ENCODE data around the gene ZCCHC14.
"Not testable (repeated sequence)": the region's sequence is repeated elsewhere in the genome, so short reads cannot be mapped to it uniquely, and the experiment has no call there.

Gene ZCCHC14

DNA sequence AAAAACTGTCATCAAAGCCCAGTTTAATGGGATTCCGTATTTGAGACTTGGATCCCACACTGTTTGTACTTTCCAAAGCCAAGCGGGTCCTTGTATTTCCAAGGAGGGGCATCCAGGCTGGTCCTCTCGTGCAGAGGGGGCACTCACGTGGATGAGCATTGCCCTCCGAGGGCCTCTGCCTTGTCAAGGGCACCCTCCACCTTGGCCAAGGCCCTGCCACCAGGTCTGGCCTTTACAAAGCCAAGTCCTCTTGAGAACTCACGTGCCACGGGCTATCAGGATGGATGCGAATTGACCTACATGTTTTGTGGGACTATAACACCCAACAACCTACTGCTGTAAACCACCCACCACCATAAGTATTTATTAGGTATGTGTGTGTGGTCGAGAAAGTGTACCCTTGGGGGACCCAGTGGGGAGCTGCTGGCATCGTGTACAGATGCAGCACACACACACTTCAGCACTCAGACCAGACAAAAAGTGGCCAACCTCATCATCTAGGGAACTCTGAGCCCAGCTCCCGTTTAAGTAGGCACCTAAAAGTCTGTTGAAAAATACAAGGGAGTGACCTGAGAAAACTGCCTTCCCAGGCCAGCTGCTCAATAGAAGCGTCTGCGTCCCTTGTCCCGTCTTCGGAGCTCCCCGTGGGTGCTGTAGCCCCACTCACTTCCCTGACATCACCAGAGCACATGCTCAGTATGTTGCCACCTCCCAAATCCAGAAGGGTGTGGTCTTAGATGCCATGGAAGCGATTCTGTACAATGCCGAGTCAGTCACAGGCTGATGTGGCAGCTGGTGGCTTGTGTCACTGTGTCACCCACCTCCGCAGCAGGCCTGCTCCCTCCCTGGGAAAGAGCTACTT lies 87.8 kb downstream of the ZCCHC14 start:
- no peak for DNase-seq

DNA sequence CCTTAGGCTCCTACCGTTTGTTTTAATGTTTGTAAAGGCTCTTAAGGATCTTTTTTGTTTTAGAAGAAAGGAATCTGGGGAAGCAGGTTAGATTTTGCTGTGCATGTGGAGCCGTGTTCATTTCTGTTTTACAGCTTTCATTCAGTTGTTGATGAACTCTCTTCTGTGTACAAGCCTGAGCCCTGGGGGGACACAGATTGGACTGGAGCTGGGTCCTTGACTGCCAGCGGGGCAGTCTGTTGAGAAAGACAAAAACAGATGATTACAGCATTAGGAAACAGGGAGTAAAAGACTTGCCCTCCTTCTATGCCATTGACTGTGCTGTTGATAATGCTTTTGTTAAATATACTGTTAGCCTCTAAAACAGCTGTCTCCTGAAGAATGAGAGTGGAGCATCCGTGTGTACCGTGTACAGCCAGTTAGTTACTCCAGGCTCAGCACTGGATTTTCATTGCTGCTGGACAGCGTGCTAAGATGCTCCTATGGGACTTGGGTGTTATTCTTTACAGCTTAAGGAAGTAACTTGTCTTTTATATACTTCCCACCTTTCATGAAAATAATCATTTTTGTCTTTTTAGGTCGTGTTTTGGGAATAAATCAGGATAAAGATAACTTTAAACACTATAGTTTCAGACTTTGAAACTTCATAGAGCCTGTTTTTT lies 97.5 kb downstream of the ZCCHC14 start:
- DNase-seq: no peak

DNA sequence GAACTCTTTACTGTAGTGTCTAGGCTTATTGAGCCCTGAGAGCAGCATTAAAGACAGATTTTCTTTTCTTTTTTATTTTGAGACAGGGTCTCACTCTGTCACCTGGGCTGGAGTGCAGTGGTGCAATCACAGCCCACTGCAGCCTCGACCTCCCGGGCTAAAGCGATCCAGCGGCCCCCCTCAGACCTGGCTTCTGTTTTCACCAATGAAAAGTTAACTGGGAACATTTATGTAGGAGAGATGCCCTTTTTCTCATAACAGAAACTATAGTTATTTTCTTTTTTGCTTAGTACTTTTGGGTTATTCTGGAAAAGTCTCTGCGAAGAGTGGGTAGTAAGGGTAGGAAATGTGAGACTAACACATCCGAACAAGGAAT lies 99.2 kb downstream of the ZCCHC14 start:
- no peak for DNase-seq

DNA sequence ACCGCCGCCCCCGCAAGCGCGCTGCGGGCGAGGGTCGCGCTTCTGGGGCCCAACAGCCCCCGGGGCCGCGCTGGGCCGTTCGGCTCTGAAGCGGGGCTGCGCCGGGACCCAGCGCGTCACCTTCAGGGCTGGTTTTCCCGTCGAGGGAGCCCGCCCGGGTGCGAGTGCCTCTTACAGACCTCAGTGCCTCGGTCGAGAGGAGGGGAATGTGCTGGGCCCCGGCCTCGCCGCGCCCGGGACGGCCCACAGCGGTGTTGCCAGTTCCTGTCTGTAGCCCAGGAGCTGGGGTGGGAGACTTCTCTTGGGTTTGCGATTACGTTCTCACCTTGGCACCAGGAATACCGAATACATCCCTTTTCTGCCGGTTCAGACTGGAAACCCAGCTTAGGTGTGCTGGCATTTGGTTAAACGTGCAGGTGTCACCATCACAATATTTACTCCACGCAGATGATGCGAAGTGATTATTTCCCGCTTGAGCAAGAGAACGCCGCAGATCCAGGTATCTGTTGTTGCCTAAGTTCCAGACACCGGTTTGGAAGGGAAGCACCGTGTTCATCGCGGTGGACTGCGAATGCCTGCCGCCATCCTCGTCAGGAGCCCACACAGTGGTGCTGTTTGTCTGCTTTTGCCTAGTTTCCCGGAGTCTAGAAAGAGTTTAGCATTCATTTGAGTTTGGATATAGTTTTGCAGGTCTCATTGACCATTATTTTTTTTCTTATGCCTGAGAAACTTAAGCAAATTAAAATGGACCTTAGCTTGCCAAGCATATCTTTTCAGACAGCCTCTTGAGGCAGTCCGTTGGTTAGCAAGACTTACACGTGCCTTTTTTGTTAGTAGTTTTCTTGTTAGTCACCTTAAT lies 99.8 kb downstream of the ZCCHC14 start:
- peak; percentile 62 for DNase-seq

DNA sequence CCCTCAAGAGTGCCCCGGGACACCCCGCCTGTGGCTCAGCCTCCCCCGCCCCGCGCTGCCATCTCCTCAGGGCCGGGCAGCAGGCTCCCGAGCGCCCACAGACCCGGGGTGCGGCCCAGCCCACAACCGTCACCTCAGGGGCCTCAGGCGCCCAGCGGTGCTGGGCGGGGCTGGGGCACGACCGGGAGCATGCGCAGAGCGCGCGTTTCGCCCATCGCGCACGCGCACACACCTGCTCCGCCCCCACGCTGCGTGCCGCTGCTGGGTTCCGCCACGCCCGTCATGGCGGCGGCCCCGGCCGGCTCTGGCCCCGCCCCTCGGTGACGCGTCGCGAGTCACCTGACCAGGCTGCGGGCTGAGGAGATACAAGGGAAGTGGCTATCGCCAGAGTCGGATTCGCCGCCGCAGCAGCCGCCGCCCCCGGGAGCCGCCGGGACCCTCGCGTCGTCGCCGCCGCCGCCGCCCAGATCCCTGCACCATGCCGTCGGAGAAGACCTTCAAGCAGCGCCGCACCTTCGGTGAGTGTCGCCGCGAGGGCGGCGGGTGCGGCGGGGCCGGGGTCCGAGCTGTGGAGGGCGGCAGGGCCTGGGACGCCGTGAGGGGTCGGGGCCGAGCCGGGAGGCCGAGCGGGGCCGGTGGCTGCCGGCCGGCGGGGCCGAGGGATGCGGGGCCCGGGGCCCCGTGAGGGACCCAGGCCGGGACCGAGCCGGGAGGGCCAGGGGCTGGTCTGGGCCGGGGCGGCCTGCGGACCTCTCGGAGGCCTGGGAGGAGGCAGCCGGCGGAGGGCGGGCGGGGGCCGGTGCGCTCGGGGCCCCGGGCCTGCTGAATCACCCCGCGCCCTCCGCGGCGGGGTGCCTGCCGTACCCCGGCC lies 100.6 kb downstream of the ZCCHC14 start, which contains the start of gene MAP1LC3B:
Gene MAP1LC3B (plus strand): TSS at position 387 of the 871 bp plus-strand sequence. CDS start 92 bp downstream, at position 479.
- peak; percentile 98 for DNase-seq

DNA sequence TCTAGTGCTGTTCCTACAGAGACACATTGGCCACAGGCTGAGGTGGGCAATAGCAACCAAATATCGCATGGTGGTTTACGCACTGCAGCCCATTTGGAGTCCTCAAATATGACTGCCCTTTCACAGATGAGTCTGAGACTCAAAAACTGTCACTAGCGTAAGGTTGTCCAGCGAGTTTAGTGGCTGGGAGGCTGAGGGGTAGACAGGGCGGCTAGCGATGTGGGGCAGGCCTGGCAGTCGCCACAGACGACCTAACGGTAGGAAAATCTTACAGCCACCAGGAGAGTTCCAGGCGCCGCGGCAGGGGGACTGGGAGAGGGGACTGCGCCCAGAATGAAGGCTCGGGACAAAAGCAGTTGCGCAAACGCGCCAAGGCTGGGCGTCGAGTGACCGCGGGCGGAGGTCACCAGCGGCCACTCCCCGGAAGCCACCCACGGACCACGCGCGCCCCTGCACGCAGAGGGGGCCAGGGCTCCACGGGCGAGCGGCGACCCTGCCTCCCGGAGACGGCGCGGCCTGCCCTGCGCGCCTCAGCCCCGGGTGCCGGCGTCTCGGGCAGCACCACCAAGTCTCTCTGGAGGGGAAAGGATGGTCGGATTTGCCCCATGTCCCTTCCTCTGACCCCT lies 101.4 kb downstream of the ZCCHC14 start:
- peak; percentile 34 for DNase-seq

DNA sequence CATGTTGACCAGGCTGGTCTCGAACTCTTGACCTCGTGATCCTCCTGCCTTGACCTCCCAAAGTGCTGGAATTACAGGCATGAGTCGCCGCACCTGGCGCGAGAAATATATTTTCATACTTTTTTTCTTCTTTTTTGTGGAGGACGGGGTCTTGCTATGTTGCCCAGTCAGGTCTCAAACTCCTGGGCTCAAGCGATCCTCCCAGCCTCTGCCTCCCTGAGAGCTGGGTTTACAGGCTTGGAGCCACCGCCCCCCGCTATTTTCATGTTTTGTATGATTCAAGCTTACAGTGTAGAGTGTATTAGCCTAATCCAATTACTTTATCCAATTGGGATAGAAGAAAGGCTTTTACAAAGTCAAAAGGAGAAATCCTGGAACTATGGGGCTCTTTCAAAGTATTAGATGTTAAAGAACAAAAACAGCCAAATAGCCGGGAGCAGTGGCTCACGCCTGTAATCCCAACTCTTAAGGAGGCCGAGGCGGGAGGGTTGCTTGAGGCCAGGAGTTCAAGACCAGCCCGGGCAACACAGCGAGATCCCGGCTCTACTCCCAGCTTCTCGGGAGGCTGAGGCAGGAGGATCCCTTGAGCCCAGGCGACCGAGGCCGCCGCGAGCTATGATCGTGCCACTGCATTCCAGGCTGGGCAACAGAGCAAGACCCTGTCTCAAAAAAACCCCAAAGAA lies 102.0 kb downstream of the ZCCHC14 start:
- DNase-seq: no peak

DNA sequence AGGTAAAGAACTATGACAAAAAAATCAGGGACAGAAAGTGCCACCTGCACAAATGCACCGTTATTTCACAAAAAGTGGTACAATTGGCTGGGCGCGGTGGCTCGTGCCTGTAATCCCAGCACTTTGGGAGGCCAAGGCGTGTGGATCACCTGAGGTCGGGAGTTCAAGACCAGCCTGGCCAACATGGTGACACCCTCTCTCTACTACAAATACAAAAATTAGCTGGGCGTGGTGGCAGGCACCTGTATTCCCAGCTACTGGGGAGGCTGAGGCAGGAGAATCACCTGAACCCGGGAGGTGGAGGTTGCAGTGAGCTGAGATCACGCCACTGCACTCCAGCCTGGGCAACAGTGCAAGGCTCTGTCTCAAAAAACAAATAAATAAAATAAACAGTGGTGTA lies 102.9 kb downstream of the ZCCHC14 start:
- not testable (repeated sequence) for DNase-seq

DNA sequence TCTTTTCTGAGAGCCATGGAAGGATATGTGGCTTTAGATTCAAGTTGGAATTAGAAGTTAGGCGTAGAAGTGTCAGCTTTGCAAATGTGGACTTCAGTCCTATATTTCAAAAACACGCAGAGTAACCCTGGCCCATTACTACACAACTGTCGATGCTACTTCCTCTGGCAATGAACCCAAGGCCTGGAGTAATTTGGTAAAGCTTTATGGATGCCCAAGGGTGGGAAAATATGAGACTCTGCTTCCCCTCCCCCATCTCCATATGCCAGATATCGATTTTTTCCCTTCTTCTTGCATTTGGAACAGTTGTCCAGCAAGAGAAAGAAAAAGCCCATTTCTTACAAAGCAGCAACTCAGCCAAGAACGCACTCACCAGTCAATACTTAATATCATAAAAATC lies 103.6 kb downstream of the ZCCHC14 start:
- DNase-seq: no peak

DNA sequence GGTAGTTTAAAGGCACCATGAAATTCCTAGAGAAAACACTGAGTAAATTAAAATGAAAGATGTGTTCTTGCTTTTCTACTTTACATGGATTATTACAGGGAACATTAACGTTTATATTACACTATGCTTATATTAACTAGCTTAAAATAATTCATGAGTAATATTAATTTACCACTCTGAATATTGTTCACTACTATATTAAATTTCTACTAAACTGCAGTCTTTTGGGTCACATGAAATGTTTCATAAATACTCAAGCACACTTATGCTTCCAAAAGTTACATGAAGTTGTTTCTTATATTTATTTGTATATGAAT lies 104.0 kb downstream of the ZCCHC14 start:
- no peak for DNase-seq

DNA sequence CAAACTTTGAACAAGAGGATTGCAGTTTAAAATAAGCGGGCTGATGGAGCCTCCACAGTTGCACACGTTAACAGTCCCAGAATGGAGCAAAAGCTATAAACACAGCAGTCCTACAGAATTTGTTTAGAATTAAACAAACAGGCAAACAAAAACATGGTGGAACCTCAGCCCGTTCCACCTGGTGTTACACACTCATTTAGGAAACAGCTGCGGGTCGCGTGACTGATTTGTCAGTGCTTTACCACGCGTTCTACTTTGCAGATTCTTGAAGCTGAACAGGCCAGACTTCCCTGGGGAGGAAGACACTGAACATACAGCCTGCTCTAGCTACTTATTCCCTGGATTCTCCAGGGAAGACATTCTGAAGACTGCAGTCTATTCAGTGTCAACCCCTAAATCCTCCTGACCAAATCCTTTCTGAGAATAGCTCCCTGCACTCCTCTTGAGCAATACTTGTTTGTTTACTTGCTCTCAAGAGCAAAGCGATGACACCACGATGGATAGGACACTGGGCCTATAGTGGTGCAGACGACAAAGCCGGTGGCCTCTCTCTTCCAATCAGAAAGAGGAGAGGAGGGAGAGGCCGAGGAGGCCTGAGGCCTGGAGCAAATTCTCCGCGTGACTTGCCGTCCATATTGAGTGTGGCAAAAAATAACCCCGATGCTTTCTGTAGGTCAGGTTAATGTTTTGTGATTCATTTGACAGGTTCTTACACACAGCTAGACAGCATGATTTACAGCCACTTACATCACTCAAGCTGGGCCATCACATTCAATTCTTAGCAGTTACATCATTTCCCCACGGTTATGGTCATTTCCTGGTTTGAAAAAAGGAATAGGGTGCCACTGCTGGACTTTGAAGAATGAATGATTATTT lies 104.6 kb downstream of the ZCCHC14 start:
- DNase-seq: peak; percentile 90

DNA sequence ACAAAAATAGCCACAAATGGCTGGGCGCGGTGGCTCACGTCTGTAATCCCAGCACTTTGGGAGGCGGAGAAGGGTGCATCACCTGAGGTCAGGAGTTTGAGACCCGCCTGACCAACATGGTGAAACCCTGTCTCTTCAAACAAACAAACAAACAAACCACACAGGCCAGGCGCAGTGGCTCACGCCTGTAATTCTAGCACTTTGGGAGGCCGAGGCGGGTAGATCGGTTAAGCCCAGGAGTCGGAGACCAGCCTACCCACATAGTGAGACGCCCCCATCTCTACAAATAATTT lies 108.0 kb downstream of the ZCCHC14 start:
- DNase-seq: not testable (repeated sequence)

DNA sequence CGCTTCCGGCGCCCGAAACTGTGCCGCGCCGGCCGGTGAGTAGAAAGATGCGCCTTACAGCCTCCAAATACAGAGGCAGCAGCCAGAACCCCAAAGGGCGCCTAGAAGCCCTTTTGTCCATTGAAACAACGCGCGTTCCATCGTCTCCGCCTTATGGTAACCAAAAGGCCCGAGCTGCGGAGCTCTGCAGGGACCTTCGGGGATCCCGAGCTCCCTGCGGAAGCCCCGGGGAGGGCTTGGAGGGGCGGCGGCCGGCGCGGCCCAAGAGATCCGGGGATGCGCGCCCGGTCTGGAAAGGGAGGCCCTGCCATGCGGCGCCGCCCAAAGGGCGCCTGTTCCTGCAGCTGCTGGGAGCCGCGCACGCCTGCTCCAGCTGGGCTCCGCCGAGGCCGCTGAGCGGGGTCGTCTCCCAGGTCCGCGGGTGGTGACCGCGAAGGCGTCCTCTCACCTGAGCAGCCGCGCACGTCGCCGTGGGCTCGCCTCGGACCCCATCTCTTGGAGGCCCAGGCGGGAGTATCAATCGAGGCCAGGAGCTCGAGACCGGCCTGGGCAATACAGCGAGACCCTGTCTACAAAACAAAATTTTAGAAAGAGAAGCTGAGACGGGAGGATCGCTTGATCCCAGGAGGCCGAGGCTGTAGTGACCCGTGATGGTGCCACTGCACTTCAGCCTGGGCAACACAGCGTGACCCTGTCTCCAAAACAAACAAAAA lies 108.5 kb downstream of the ZCCHC14 start:
- DNase-seq: no peak

DNA sequence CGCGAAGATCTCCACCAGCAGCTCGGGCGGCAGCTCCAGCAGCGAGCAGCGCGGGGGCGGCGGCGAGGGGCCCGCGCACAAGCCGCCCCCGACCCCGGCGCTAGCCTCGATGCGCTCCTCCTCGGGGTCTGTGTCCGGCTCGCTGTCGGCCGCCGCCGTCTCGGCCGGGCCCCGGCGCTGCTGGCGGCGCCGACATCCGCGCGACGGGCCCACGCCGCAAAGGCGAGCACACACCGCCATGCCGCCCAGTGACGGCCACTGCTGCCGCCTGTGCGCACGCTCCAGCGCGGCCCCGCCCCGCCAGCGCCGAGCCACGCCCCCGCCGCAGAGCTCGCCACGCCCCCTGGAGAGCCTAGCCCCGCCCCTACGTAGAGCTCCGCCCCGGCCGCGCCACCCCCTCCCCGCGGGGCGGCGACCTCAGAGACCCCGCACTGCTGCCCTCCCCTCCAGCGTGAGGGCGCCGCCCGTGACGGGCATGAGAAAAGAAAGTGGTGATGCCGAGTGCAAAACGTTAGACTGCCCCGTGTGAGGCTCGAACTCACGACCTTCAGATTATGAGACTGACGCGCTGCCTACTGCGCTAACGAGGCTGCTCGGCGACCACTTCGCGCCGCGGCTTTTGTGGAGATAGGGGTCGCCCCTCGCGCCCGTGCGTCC lies 109.2 kb downstream of the ZCCHC14 start, which contains the start of gene FBXO31:
Gene FBXO31 (minus strand): TSS at position 272 of the 657 bp plus-strand sequence. CDS start 32 bp downstream, at position 240.
- peak; percentile 94 for DNase-seq

DNA sequence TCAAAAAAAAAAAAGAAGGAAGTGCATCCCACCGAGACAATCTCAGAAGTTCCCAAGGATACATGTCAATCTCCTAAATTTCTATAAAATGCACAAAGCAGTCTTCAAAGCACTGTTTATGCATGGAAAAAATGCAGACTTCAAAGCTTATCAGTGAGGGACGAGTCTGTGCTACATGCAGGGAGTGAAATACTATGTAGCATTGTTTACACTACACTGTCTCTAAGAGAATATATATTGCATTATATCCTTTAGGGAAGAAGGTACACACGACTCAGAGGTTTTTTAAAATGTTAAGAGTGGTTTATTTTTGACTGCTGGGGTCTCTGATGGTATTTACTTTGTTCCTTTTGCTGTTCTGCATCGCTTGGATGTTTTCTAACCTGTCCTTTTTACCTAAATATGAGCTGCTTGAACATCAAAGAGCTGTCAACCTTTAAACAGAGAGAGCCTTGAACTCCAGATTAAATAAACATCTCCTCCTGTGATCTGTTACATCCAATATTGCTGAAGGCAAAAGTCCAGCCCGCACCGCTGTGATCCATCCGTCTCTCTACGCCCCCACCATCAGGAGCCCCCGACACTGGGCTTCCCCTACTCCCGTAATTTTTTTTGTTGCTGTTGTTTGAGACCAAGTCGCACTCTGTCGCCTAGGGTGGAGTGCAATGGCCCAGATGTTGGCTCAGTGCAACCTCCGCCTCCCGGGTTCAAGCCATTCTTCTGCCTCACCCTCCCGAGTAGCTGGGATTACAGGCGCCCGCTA lies 110.6 kb downstream of the ZCCHC14 start:
- no peak for DNase-seq

DNA sequence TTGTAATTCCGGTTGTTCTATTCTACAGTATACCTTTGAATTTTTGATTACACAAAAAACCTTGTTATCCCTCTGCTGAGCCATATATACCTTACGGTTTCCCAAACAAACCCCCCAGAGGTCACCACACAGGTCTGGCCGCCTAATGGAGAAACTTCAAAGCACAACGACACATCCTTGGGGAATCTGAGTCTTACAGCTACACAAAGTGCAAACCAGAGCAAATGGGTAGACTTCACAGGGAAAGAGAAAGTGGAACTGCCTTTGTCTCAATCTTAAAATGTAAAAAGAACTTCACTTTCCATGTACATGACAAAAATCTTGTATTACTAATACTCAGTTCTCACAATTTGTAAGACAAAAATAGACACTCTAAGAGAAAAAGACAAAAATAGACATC lies 111.9 kb downstream of the ZCCHC14 start:
- no peak for DNase-seq

DNA sequence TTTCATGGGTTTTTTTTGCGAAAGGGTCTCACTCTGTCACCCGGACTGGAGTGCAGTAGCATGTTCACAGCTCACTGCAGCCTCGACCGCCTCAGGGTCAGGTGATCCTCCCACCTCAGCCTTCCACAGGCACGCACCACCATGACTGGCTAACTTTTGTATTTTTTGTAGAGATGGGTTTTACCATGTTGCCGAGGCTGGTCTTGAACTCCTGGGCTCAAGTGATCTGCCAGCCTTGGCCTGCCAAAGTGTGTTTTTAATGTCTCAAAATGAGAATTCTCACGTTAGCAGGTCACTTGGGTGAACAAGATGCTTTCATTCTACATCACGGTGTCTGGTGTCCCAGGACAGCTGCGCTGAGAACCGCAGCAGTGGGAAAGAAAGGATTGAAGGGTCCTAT lies 112.4 kb downstream of the ZCCHC14 start:
- no peak for DNase-seq

DNA sequence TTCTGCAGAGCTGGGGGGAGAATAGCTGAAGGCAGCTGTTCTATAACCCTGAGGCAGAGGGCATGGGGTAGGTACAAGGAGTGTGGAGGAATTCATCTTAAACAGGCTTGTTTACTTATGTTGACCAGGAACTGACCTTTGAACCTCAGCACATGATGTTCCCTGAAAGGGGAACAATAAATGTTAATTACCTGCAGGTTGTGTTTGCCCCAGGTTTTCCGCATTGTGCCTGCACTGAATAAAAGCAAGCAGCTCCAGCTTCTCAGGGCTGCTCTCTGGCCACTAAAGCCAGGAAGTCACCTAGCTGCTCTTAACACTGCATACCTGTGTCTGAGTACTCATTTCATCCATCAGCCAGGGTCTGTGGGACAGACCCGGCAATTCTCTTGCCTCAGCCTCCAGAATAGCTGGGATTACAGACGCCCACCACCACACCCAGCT lies 113.5 kb downstream of the ZCCHC14 start:
- not testable (repeated sequence) for DNase-seq
